K562 (cell line): ENCODE results near the gene RNF215. TPM values are rescaled to one million over a fixed set of nuclear protein-coding genes. Genes with fewer than 3 reads are reported as not detected.

Source experiments
- CBFA2T2 ChIP-seq: fragments of 450-650 bp; conservative IDR thresholded peaks from 2 replicates; pipeline ENCODE4 v1.6.1; 2017; ENCODE audit warnings: mild to moderate bottlenecking
- DPF2 ChIP-seq: fragments of 450-650 bp; IDR thresholded peaks from 2 replicates; pipeline ENCODE4 v1.6.1; 2016
- MCM5 ChIP-seq: fragments of 450-650 bp; IDR thresholded peaks from 2 replicates; pipeline ENCODE4 v1.6.1; 2016; ENCODE audit warnings: low read depth
- MLX ChIP-seq, 2 experiments: fragments of 450-650 bp in 1 of 2; sonication (generic) in 1 of 2; formaldehyde crosslinking; conservative IDR thresholded peaks; 2 replicates each; pipeline versions ENCODE4 v1.4.0 to v1.8.1; 2020 to 2022; ENCODE audit warnings: mild to moderate bottlenecking in 1 of 2, missing genetic modification reagents in 1 of 2
- MYBL2 ChIP-seq, 2 experiments: fragments of 450-650 bp in 1 of 2; sonication (generic) in 1 of 2; formaldehyde crosslinking in 1 of 2; IDR thresholded peaks; 2 replicates each; pipeline versions ENCODE4 v1.6.1 to v1.8.1; 2017 to 2022; ENCODE audit warnings: borderline replicate concordance in 1 of 2, inconsistent platforms in 1 of 2, low read depth in 1 of 2, mild to moderate bottlenecking in 1 of 2, missing genetic modification reagents in 1 of 2, moderate library complexity in 1 of 2
- PHF21A ChIP-seq: fragments of 450-650 bp; IDR thresholded peaks from 2 replicates; pipeline ENCODE4 v1.6.1; 2017; ENCODE audit warnings: low read depth, borderline replicate concordance
- POLR2G ChIP-seq: fragments of 200-400 bp; formaldehyde crosslinking; IDR thresholded peaks from 2 replicates; pipeline ENCODE4 v1.6.1; 2017; ENCODE audit warnings: low read depth, mild to moderate bottlenecking, antibody characterized with exemption, low read length, moderate library complexity
- RBM15 ChIP-seq: fragments of 200-400 bp; formaldehyde crosslinking; IDR thresholded peaks from 2 replicates; pipeline ENCODE4 v1.6.1; 2018; ENCODE audit warnings: mild to moderate bottlenecking, low read length, moderate library complexity; ENCODE audit not compliant: insufficient read depth
- RNF2 ChIP-seq: sonication (generic); IDR thresholded peaks from 2 replicates; pipeline ENCODE4 v1.6.1; 2016
- SIRT6 ChIP-seq: IDR thresholded peaks from one replicate; pipeline ENCODE4 v1.6.1; 2012; ENCODE audit warnings: low read depth, mild to moderate bottlenecking, control low read depth, inconsistent platforms, low read length, moderate library complexity
- TCF3 ChIP-seq: sonication (generic); formaldehyde crosslinking; IDR thresholded peaks from 2 replicates; pipeline ENCODE4 v1.4.0; 2020; ENCODE audit warnings: mild to moderate bottlenecking, missing genetic modification reagents
- ZFP36 ChIP-seq: fragments of 150-350 bp; IDR thresholded peaks from 2 replicates; pipeline ENCODE4 v1.6.1; 2018; ENCODE audit warnings: low read length, low read depth; ENCODE audit not compliant: partially characterized antibody
- ZNF146 ChIP-seq: IDR thresholded peaks from one replicate; pipeline ENCODE4 v1.6.1; 2018; ENCODE audit warnings: missing compliant biosample characterization; ENCODE audit not compliant: unreplicated experiment
- ZNF280A ChIP-seq: fragments of 450-650 bp; IDR thresholded peaks from 2 replicates; pipeline ENCODE4 v1.6.1; 2018; ENCODE audit warnings: mild to moderate bottlenecking, low read depth; ENCODE audit not compliant: partially characterized antibody
- ZNF407 ChIP-seq: fragments of 450-650 bp; IDR thresholded peaks from 2 replicates; pipeline ENCODE4 v1.6.1; 2016; ENCODE audit warnings: low read depth
- ZNF436 ChIP-seq: fragments of 250-450, 450-650 bp; sonication (Bioruptor Pico); formaldehyde crosslinking; IDR thresholded peaks from 2 replicates; pipeline ENCODE4 v1.7.0; 2020; ENCODE audit warnings: mild to moderate bottlenecking
- ZNF75A ChIP-seq: fragments of 450-650 bp; formaldehyde crosslinking; IDR thresholded peaks from 2 replicates; pipeline ENCODE4 v1.4.0; 2020; ENCODE audit warnings: mild to moderate bottlenecking
- polyA plus RNA-seq, 8 experiments: library from polyadenylated mRNA; depleted of rRNA in 4 of 8; stranded (reverse) in 5 of 8; unstranded in 3 of 8; fragments of >200 nt; fragmentation: Nextera tagmentation in 2 of 8; fragmentation: Illumina TruSeq in 1 of 8; extraction: Ambion mirVana in 2 of 8; extraction: Trizol in 1 of 8; gene quantifications; 2 replicates each; pipeline versions ENCODE4 v1.2.1 to v1.2.3, GENCODE V29; 2011 to 2014; ENCODE audit warnings: inconsistent platforms in 1 of 8, missing spikeins in 1 of 8
- total RNA-seq, 7 experiments: library from RNA; depleted of rRNA in 6 of 7; stranded (reverse); fragments of >200 nt in 6 of 7; fragmentation: Illumina TruSeq in 2 of 7; extraction: Trizol in 2 of 7; gene quantifications; 2 replicates each; pipeline versions ENCODE4 v1.2.1 to v1.2.3, GENCODE V29; 2011 to 2021; ENCODE audit warnings: low replicate concordance in 1 of 7

The RNF215 gene
- total and polyA plus RNA-seq, 9 of the 15 experiments (the other 6 are each of a cell fraction or from before 2014, with no cell fraction given): 0.08 to 9.8 (median 2.7) TPM

GRCh38 chr22:30408388-30409102 is 21.3 kb upstream of the RNF215 start (continued):
- TF ChIP-seq ZNF407 (no peak), ZNF280A (no peak), PHF21A (no peak), TCF3 (CRISPR knock-in tag) (peak; percentile 38; the same call in 1 of the 2 replicates), MLX (CRISPR knock-in tag; conservative IDR thresholded peaks at IDR 0.05) (no peak), POLR2G (no peak), ZNF75A (no peak), ZFP36 (no peak), MCM5 (no peak), SIRT6 (no peak), DPF2 (peak; percentile 45), MYBL2 (IDR thresholded peaks at IDR 0.05; ENCODE audit: low read depth) (no peak), MYBL2 (CRISPR knock-in tag; IDR thresholded peaks at IDR 0.05; ENCODE audit: borderline replicate concordance) (no peak), ZNF436 (CRISPR knock-in tag) (no peak), ZNF146 (CRISPR knock-in tag) (no peak), RNF2 (peak; percentile 24; the same call in 1 of the 2 replicates), RBM15 (no peak), CBFA2T2 (0 out of 2 replicates have a peak, but pooled peaks have one; percentile 23)
